Gastrocnemius medialis (tissue), 4 donors: ENCODE results near the gene ELF4. TPM values are rescaled to one million over a fixed set of nuclear protein-coding genes. Genes with fewer than 3 reads are reported as not detected.

Source experiments
- ATAC-seq, 2 donors: fragments of 150-250 bp; one replicate each; pipeline ENCODE4 v1.9.1; 2016
- DNase-seq, 2 donors: peaks; one replicate each; pipeline ENCODE4 v3.0.0-alpha.2; 2019
- H3K27ac ChIP-seq, 4 donors: fragments of 200-600 bp; sonication (generic); 1 replicate in 1 of 4; 2 replicates in 3 of 4; pipeline ENCODE4 v1.5.1; 2016 to 2018; ENCODE audit warnings: mild to moderate bottlenecking in 2 of 4, moderate library complexity in 1 of 4
- H3K27me3 ChIP-seq, 3 donors: fragments of 200-600 bp; sonication (generic) in 2 of 3; 1 replicate in 1 of 3; 2 replicates in 2 of 3; pipeline versions ENCODE4 v1.5.1 to v1.6.0; 2016 to 2019; ENCODE audit warnings: mild to moderate bottlenecking in 1 of 3, moderate library complexity in 1 of 3
- H3K36me3 ChIP-seq, 2 donors: fragments of 200-600 bp; sonication (generic) in 1 of 2; one replicate each; pipeline ENCODE4 v1.5.1; 2017 to 2018
- H3K4me1 ChIP-seq, 2 donors: fragments of 200-600 bp; sonication (generic) in 1 of 2; one replicate each; pipeline ENCODE4 v1.5.1; 2016 to 2017; ENCODE audit warnings: mild to moderate bottlenecking in 2 of 2
- H3K4me3 ChIP-seq, 4 donors: fragments of 200-600 bp; sonication (generic) in 3 of 4; 1 replicate in 1 of 4; 2 replicates in 3 of 4; pipeline ENCODE4 v1.5.1; 2016 to 2019; ENCODE audit warnings: mild to moderate bottlenecking in 2 of 4
- H3K9me3 ChIP-seq, 3 donors: fragments of 200-600 bp; sonication (generic) in 2 of 3; 1 replicate in 1 of 3; 2 replicates in 2 of 3; pipeline ENCODE4 v1.5.1; 2016 to 2019
- POLR2A ChIP-seq, 2 donors: fragments of 450-650 bp; IDR thresholded peaks; one replicate each; pipeline ENCODE4 v1.6.1; 2017; ENCODE audit warnings: antibody characterized with exemption in 2 of 2, mild to moderate bottlenecking in 2 of 2, moderate library complexity in 2 of 2
- in situ Hi-C, 4 donors: fragments of 200-750 bp; cut with MboI; loops; one replicate each; pipeline versions ENCODE4 v1.15.0 to v1.8.0; 2017; ENCODE audit warnings: low sequenced_read_pairs in 4 of 4
- intact Hi-C: fragments of 100-400 bp; cut with DNase I; formaldehyde crosslinking; loops from one replicate; pipeline ENCODE4 v1.15.1; 2023; ENCODE audit warnings: low total_unique reads
- total RNA-seq, 4 donors: library from RNA; depleted of rRNA; stranded (reverse); fragments of >200 nt; gene quantifications; one replicate each; pipeline versions ENCODE4 v1.1.0 to v1.2.3, GENCODE V29; 2016
- TF ChIP-seq, protein P1 (sequence below), 5 experiments: fragments of 450-650 bp in 3 of 5; fragments of 200-600 bp in 2 of 5; sonication (generic) in 2 of 5; IDR thresholded peaks in 4 of 5; conservative IDR thresholded peaks in 1 of 5; 1 replicate in 4 of 5; 2 replicates in 1 of 5; pipeline ENCODE4 v1.5.1; 2016 to 2019; ENCODE audit warnings: antibody characterized with exemption in 5 of 5, mild to moderate bottlenecking in 3 of 5, moderate library complexity in 3 of 5

The ELF4 gene
- total RNA-seq, 4 donors from 2014 or later, result 0.70 to 2.3 (median 1.4) TPM

DNA sequence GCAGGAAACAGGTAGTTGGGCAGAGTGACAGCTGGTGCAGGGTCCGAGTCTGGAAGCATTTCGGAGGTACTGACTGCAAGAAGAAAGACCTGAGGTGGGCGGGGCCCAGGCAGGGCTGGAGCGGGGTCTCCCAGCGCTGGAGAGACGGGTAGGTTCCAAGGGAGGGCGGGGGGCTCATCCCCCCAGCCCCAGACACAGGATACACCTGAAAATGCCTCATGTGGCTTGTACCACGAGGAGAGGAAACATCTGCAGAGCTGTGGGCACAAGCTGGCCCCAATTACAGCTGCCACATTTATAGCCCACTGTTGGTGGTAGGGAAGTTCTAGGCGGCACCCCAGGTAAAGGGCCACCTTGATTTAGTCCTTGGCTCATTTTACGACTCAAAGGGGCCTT lies 38.0 kb downstream of the ELF4 start:
- TF ChIP-seq, protein P1, sequence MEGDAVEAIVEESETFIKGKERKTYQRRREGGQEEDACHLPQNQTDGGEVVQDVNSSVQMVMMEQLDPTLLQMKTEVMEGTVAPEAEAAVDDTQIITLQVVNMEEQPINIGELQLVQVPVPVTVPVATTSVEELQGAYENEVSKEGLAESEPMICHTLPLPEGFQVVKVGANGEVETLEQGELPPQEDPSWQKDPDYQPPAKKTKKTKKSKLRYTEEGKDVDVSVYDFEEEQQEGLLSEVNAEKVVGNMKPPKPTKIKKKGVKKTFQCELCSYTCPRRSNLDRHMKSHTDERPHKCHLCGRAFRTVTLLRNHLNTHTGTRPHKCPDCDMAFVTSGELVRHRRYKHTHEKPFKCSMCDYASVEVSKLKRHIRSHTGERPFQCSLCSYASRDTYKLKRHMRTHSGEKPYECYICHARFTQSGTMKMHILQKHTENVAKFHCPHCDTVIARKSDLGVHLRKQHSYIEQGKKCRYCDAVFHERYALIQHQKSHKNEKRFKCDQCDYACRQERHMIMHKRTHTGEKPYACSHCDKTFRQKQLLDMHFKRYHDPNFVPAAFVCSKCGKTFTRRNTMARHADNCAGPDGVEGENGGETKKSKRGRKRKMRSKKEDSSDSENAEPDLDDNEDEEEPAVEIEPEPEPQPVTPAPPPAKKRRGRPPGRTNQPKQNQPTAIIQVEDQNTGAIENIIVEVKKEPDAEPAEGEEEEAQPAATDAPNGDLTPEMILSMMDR (IDR thresholded peaks at IDR 0.05 in 4 of 5, conservative IDR thresholded peaks at IDR 0.05 in 1 of 5), result no peak
- TF ChIP-seq POLR2A (IDR thresholded peaks at IDR 0.05), result no peak
- no peak overlapping the region for H3K27ac ChIP-seq
- intact Hi-C loops (no loop called here), in situ Hi-C loops (loop anchor here in 3 of 4 donors (10.0 to 25.0 kb wide), 3 partner anchors 112 to 460 kb away; no protein-coding TSS in a partner anchor)
- DNase-seq (no peak), ATAC-seq (no peak)
- no peak overlapping the region for H3K4me3 ChIP-seq
- H3K9me3 ChIP-seq, result no peaks in the 10 kb centered on the region
- no peaks in the 10 kb centered on the region for H3K36me3 ChIP-seq
- no peaks in the 10 kb centered on the region for H3K27me3 ChIP-seq
- H3K4me1 ChIP-seq, result no peaks in the 10 kb centered on the region

DNA sequence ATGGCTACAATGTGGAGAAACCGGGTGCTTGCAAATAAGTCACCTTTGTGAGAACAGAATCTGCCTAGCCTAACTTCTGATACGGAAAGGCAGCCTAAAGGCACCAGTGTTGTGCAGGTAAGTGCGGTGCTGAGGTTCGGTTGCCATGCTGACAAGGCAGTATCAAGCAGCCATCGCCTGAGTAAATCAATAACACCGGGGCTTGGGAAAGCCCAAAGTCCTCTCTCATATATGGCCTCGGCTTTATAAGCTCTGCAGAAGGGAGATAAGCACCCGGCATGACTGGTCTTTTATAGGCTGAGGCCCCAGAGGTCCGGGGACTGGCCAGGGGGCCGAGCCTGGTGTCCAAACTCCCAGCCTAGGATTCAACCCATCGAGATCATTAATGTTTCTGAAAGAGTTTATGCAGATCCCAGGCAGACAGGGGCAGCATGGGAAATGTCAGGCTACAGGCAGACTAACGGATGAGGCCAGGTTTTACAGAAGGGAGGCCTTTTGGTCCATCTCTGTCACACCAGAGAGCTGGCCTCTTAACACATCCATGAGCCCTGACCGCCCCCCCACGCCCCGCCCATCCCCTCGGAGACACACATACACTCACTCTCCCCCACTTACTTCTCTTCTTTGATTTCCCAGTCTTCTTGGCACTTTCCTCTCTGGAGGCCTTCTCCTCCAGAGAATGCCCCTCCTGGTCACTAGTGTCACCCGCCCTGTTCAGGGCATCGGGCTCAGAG lies 38.5 kb downstream of the ELF4 start:
- in situ Hi-C loops, result loop anchor here in 3 of 4 donors (10.0 to 25.0 kb wide), 3 partner anchors 113 to 459 kb away; no protein-coding TSS in a partner anchor
- ATAC-seq, result no peak
- intact Hi-C loops, result no loop called here
- Histone ChIP-seq H3K36me3 (no peaks in the 10 kb centered on the region), H3K27ac (no peak overlapping the region), H3K9me3 (no peaks in the 10 kb centered on the region), H3K4me3 (no peak overlapping the region), H3K27me3 (no peaks in the 10 kb centered on the region), H3K4me1 (no peaks in the 10 kb centered on the region)
- no peak for TF ChIP-seq POLR2A (IDR thresholded peaks at IDR 0.05)
- TF ChIP-seq, protein P1 (IDR thresholded peaks at IDR 0.05 in 4 of 5, conservative IDR thresholded peaks at IDR 0.05 in 1 of 5), result no peak
- no peak for DNase-seq

DNA sequence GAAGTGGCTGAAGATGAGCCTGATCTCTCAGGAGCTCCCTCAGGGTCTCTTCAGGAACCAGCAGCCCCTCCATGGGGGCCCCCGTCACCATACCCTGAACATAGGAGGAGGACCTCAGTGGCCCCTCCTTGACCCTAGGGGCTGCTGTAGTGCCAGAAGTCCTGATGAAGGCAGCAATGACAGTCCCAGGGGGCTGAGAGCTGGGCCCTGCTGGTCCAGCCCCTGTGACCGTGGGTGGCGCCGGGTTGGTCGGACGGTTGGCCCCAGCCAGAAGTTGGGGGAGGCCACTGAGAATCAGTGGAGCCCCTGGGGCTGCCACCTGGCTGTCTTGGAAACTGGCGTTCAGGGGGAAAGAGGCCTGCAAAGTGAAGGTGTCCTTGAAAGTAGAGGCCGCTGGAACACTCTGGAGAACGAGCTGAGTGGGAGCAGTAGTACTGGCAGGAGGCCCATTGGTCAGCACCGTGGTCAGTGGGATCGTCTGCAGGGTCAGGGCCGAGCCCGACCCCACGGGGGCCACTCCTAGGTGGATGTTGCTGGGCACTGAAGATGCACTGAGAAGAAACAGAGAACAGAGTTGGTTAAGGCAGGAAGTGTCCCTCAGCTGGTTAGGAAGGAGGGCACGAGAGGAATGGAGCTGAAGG lies 43.2 kb downstream of the ELF4 start:
- ATAC-seq, result no peak
- intact Hi-C loops (no loop called here), in situ Hi-C loops (loop anchor here (10.0 to 25.0 kb wide), 3 partner anchors 142 to 462 kb away; no protein-coding TSS in a partner anchor)
- no peak overlapping the region for H3K4me3 ChIP-seq
- no peak overlapping the region for H3K27ac ChIP-seq
- no peak for DNase-seq
- H3K4me1 ChIP-seq, result no peaks in the 10 kb centered on the region
- TF ChIP-seq POLR2A (IDR thresholded peaks at IDR 0.05), result no peak
- TF ChIP-seq, protein P1 (IDR thresholded peaks at IDR 0.05 in 4 of 5, conservative IDR thresholded peaks at IDR 0.05 in 1 of 5), result no peak
- no peaks in the 10 kb centered on the region for H3K36me3 ChIP-seq
- no peaks in the 10 kb centered on the region for H3K9me3 ChIP-seq
- H3K27me3 ChIP-seq, result no peaks in the 10 kb centered on the region

DNA sequence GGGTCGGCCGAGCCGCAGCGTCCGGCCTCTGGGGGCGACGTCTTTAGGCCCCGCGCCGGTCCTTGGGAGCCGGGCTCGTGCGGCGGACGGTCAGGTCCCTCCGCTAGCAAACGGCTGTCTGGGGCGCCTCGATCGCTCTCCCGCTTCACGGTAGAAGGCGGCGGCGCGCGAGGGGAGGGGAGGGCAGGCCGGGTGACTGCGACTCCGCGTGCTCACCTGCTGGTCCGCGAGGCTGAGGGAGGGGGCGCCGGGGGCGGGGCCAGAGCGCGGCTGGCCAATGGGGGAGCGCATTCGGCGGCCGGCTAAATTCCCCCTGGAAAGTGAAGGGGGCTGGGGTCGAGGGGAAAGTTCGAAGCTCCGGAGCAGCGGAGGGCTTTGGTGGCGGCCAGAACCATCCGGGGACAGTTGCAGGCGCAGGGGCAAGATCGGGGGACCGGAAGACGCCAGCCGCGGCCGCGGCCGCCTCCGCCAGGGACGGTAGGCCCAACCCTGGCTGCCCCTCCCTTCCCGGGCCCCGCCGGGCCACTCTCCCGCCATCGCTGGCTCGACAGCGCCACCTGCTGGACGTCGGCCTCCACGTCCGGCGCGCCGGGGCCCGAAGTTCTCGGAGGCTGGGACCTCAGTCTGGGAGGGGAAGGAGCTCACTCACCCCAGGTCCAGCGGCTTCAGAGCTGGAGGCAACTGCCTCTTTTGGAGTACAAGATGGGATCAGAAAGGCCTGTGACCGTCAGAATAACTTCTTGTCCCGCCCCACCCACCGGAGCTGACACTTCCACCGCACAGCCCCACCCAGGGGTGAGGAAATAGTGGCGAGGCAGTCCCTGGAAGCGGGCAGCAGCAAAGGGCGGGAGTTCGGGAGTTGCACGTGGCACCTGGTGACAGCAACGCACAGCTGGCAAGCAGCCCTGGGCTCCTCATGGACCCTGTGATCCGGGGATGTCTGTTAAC lies 49.9 kb downstream of the ELF4 start:
- peak; percentile 45 to 65 for DNase-seq
- peaks cover 0 to 6% of the 10 kb centered on the region in 2 donors for H3K4me1 ChIP-seq
- intact Hi-C loops (loop anchor here (1.0 to 2.0 kb wide), 4 partner anchors 78 to 135 kb away; partner anchors contain the start of genes AIFM1 and BCORL1), in situ Hi-C loops (loop anchor here (10.0 to 25.0 kb wide), 3 partner anchors 136 to 456 kb away; no protein-coding TSS in a partner anchor)
- no peaks in the 10 kb centered on the region for H3K27me3 ChIP-seq
- H3K36me3 ChIP-seq, result no peaks in the 10 kb centered on the region
- H3K9me3 ChIP-seq, result no peaks in the 10 kb centered on the region
- peak; percentile 91 to 94 for ATAC-seq
- TF ChIP-seq, protein P1 (IDR thresholded peaks at IDR 0.05 in 4 of 5, conservative IDR thresholded peaks at IDR 0.05 in 1 of 5), result peak; percentile 80 to 92 (median 88)
- no peak for TF ChIP-seq POLR2A (IDR thresholded peaks at IDR 0.05)
- peak overlapping the region; percentile 64 to 76 (median 68) for H3K27ac ChIP-seq
- H3K4me3 ChIP-seq, result peak overlapping the region; percentile 56 to 70 (median 58)
